HG03159 (cell line): Measurements from ENCODE around the gene MPV17.
"Not testable (repeated sequence)": the region's sequence is repeated elsewhere in the genome, so short reads cannot be mapped to it uniquely, and the experiment has no call there.

Experiments
- ATAC-seq: cut with Tn5 transposase; IDR thresholded peaks from one replicate; pipeline ENCODE4 v1.9.1; 2021; ENCODE audit warnings: mild to moderate bottlenecking, moderate library complexity; ENCODE audit not compliant: unreplicated experiment

The MPV17 gene, protein sequence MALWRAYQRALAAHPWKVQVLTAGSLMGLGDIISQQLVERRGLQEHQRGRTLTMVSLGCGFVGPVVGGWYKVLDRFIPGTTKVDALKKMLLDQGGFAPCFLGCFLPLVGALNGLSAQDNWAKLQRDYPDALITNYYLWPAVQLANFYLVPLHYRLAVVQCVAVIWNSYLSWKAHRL

GRCh38 chr2:27322766-27323595 is at the start of gene MPV17:
Gene MPV17 (minus strand): TSS chr2:27323097. CDS start chr2:27322517, 580 bp downstream.
- ATAC-seq, result peak; percentile 93

- peak; percentile 22 for ATAC-seq
Measured at GRCh38 chr2:27370816-27371620, 48.1 kb upstream of the MPV17 start.

DNA sequence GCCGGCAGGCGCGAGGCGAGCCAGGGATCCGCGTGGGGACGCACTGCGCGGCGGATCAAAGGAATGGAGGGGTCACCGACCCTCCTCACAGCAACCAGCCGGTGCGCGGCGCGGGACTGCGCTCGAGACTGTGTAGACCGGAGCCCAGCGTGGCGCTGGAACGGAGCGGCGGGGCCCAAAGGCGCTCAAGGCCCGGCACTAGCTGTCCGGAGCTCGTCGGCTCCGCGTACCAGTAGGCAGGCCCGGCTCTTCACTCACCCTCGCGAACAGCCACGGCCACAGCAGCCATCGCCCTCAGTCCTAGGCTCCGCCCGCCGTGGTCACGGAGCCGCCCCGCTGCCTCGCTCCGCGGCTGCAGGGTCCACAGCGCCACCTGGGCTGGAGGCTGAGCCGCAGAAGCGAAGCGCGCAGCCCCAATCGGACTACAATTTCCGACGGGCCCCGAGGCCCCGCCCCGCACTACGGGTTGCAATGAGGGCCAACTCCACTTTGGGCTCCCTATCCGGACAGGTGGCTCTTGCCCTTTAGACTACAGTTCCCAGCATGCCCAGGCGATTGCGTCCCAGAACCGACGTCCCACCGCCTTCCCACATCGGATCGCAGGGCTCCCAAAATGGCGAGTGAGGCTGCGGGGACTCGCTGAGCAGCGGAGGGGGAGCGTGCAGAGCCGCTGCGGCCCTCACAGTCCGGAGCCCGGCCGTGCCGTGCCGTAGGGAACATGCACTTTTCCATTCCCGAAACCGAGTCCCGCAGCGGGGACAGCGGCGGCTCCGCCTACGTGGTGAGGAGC is 47.3 kb upstream of the MPV17 start, which contains the start of the genes EIF2B4 and SNX17:
Gene EIF2B4 (minus strand): TSS at position 313 of the 790 bp plus-strand sequence. CDS start 24 bp downstream, at position 289.
Gene SNX17 (plus strand): TSS at position 591 of the 790 bp plus-strand sequence. CDS start 128 bp downstream, at position 719.
- ATAC-seq, result peak; percentile 83

GRCh38 chr2:27369471-27370025 is 46.7 kb upstream of the MPV17 start:
- ATAC-seq, result peak; percentile 3

DNA sequence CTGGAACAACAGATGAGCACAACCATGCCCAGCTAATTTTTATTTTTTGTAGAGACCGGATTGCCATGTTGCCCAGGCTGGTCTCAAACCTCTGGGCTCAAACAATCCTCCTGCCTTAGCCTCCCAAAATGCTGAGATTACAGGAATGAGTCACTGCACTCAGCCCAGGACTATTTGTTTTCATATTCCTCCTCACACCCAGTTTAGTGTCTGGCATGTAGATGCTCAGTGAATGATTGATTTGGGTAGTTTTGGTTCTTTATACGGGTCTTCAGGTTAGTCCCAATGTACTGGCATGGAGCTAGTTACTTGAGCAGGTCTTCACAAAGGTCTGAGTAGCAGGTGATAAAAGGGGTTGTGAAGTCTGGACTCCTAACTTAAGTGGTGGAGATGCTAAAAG is 41.0 kb upstream of the MPV17 start:
- no peak for ATAC-seq

DNA sequence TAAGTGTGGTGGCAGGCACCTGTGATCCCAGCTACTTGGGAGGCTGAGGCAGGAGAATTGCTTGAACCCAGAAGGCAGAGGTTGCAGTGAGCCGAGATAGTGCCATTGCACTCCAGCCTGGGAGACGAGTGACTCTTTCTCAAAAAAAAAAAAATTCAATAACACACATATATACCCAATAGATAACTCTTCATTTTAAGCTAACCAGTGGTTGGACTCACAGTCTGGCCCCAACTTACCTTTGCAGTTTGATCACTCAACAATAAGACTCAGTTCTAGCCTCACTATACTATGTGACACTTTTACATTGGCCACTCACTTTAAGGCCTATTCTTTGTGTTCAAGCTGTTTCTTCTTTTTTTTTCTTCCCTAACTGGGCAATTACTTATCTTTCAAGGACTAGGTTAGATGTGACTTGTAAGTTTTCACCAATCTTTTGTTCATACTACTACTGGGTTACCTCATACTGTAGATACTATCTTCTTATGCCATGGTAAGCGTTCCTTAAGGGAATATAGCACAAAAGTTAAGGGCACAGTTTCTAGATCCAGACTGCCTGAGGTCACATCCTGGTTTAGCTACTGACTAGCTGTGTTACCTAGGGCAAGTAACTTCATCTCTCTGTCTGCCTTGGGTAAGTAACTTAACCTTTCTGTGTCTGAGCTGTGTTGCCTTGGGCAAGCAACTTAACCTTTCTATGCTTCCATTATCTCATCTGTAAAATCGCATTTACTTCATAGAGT is 40.0 kb upstream of the MPV17 start:
- no peak for ATAC-seq

DNA sequence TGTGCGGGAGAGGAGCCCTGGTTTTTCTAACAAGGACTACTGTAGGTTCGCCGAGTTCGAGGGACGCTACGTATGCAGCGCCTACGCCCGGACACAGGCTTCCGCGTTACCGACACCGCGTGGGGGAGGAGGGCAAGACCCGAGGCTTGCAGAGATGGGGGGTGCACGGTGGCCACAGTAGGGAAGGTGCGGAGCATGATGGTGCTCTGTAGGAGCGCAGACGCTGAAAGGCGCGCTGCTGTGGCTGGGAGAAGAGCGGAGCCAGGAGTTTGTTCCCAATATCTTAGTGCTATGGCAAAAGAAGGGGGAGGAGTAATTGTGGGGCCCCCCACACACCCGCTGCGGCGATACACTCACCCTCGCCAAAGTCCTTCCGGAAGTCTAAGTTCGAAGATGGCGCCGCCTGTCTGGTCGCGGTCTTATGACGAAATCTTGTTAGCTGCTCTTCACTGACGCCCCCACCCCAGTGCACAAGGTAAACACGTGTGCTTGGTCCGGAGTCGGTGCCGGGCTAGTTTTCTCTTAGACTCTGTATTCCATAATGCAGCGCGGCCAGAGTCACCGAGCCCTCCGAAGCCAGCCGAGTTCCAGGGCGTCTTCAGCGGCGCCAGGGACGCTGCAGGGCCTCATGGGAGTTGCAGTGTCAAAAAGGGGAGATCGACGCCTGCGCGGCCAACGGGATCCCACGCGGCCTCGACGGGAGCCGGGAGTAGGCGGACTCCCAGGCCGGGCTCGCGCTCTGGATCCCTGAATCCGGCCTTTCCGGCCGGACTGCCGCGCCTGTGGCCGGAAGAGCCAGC is 33.7 kb upstream of the MPV17 start, which contains the start of gene GTF3C2:
Gene GTF3C2 (minus strand): TSS at position 383 of the 800 bp plus-strand sequence. CDS start 13,210 bp downstream, outside the sequence.
- ATAC-seq, result peak; percentile 83

DNA sequence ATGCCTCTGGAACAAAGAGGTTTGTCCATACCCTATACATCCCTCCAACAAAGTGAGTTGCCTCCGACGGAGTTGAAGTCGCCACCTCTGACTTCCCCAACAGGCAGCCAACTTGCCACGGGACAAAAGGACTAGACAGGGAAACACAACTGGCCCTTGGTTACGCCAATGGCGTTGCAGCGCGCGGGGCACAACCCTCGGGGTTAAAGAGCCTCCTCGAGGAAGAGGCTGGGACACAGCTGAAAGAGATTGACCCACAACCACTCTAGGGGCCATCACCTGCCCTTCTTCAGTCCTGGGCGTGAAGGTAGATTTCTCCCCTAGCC is 33.1 kb upstream of the MPV17 start:
- ATAC-seq, result peak; percentile 38

DNA sequence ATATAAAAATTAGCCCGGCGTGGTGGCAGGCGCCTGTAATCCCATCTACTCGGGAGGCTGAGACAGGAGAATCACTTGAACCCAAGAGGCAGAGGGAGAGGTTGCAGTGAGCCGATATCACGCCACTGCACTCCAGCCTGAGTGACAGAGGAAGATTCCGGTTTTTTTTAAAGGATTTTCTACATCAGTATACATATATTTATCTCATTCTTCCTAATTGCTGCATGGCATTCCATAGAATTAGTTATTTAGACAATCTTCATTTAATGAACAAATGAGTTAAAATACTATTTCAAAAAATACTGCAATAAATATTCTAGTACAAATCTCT is 31.7 kb upstream of the MPV17 start:
- no peak for ATAC-seq

- no peak for ATAC-seq
Measured at GRCh38 chr2:27353762-27354596, 31.1 kb upstream of the MPV17 start.

- not testable (repeated sequence) for ATAC-seq
Measured at GRCh38 chr2:27353386-27353761, 30.5 kb upstream of the MPV17 start.

DNA sequence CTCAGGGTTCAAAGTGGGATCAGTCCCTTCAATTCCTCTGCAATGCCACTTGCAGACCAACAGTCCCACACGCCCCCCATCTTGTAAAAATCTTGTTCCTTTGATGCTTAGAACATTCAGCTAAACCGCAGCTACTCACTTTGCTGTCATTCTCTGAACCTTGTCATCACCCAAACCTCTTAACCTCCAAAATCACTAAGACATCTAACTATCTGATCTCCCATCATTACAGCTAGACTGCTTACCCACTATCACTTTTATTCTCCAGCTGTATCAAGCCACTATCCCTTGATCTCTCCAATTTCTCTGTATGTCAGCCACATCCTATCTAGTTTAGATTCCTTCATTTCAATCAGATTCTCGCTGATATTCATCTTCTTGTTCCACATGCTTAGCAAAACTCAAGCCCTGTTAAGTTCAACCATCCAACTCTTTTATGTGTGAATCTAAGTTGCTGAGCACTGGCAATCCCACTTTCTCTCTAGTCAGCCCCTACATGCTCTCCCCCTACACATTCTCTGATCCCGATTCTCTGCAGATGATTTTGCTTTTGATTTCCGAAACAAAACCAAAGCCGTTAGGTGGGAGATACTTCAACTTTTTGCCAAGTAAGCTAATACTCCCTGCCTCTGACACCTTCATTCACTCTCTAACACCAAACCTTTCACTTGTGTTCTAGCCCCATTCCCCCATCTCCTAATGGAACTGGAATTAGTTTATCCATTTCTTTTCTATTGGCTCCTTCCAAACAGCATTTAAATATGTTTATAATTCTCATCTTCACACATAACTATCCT is 29.1 kb upstream of the MPV17 start:
- no peak for ATAC-seq

DNA sequence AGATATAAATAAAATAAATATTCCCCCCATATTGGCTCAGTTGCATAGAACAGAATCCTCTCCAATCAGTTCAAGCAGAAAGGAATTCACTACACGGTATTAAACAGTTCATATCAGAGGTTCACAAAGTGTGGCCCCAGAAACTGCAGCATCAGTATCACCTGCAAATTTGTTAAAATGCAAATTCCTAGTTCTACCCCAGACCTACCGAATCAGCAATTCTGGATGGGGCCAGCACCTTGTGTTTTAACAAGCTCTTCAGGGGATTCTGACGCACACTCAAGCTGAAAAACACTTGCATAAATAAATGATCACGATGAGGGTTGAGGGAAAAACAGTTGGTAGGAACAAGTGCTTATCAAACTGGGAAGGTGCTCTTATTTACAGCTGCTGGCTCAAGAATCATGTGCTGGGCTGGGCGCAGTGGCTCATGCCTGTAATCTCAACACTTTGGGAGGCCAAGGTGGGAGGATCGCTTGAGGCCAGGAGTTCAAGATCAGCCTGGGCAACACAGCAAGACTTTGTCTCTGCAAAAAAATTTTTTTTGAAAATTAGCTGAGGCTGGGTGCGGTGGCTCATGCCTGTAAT is 27.3 kb upstream of the MPV17 start:
- no peak for ATAC-seq

DNA sequence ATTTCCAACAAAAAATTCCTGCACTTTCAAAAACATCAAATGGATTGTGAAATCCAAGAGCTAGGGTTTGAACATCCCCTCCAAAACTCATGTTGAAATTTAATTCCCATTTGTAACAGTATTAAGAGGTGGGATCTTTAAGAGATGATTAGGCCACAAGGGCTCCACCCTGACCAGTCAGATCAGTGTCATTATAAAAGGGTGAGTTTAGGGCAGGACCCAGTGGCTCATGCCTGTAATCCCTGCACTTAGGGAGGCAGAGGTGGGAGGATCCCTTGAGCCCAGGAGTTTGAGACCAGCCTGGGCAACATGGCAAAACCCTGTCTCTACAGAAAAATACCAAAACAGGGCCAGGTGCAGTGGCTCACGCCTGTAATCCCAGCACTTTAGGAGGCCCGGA is 24.7 kb upstream of the MPV17 start:
- no peak for ATAC-seq

DNA sequence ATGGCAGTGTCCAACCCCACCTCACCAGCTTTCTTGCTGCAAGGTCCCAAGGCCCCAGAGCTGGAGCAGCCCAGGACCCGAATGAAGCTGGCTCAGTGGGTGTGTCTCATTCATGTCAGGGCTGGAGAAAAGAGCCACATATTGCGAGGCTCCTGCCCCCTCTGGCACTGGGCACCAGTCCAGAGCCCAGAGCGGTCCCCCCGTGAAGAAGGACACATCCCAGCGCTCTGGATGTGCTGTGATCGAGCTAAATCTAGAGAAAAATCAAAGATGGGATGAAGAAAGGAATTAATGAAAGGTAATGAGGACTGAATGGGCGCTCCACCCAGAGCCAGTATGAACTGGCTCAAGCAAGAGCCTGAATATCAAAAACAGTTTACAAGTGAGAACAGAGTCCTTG is 13.3 kb upstream of the MPV17 start:
- no peak for ATAC-seq

DNA sequence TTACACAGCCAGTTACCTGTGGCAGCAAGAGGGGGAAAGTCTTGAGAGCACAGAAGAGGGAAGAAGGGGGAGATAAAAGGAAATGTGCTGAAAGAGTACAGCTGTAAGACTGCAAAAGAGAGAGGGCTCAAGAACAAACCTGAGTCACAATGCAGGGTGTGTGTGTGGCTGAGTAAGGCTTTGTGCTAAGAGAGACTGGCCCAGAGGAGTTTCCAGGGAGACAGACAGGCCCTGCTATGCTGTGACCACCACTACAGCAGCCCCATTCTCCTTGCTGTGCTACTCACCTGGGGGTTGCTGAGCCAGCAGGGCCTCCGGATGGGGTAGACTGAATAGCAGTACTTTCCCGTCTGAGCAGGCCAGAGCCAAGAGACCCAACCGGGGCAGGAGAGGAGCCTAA is 12.4 kb upstream of the MPV17 start:
- no peak for ATAC-seq

- no peak for ATAC-seq
Measured at GRCh38 chr2:27324720-27325119, 1.8 kb upstream of the MPV17 start.
